ENCODE data around the gene PIM3. TPM values are rescaled to one million over a fixed set of nuclear protein-coding genes. Genes with fewer than 3 reads are reported as not detected.

Gene PIM3
- total and polyA plus RNA-seq, 2 of the 8 experiments (the other 6 are each of a cell fraction or from before 2014, with no cell fraction given) = 22.6 to 30.0 TPM

DNA sequence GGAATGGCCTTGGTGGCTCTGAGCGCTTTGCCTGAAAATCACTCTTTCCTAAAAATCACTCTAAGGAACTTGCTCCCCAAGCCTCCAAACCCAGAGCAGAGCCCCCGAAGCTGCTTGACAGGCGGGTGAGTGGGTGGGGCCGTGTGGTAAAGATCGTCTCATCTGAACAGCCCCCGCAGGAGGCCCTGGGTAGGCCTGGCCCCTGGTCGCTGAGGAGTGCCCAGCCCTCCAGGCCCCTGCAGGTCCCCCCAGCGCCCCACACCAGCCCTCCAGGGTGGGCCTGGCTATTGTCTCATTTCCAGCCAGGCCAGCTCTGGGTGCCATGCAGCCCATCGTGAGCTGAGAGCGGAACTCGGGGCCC lies 17.2 kb upstream of the PIM3 start:
- FAIRE-seq (no peak), DNase-seq (ENCODE audit: low read depth in 1 of 2, low spot score in 2 of 2) (no peak)
- 87% methylated on average over 7 of the region's 11 CpGs; no CpG with 5 or more reads in 1 of the 2 experiments for WGBS, 2 experiments (ENCODE audit: extremely low coverage in 1 of 2, insufficient coverage in 1 of 2, insufficient read length in 1 of 2, insufficient replicate concordance in 2 of 2, low coverage in 1 of 2, low lambda C conversion rate in 2 of 2, missing lambda C conversion rate in 1 of 2)
- H2BK20ac ChIP-seq (ENCODE audit: low read length) = no peak overlapping the region
- H3K4me1 ChIP-seq (replicated peaks in 1 of 4; ENCODE audit: control insufficient read depth in 3 of 4, insufficient read depth in 4 of 4, low read length in 3 of 4) = peaks cover 0 to 15% (median 10%) of the 10 kb centered on the region in 4 experiments; a peak in 5 of 7 replicates
- H2BK5ac ChIP-seq (ENCODE audit: low read depth, low read length) = no peak overlapping the region
- CTCF ChIA-PET (ENCODE audit: partially characterized antibody) = interaction anchor here (0.9 kb wide), 2 partner anchors 13 to 50 kb away, joined by 3 to 5 read pairs; no protein-coding TSS in a partner anchor
- no peak overlapping the region for H2BK120ac ChIP-seq (replicated peaks; ENCODE audit: low read depth, low read length)
- H3K79me1 ChIP-seq (ENCODE audit: low read depth, low read length) = no peaks in the 10 kb centered on the region
- H3K23ac ChIP-seq (ENCODE audit: insufficient read length) = no peak overlapping the region
- H3K56ac ChIP-seq (replicated peaks; ENCODE audit: insufficient read length, low read depth, low read length) = no peak overlapping the region
- H3K4me2 ChIP-seq (ENCODE audit: insufficient read depth in 1 of 2, low read depth in 2 of 2, low read length in 2 of 2) = no peak overlapping the region
- no peak overlapping the region for H3K4ac ChIP-seq (replicated peaks; ENCODE audit: insufficient read length, low read depth, low read length)
- no peak overlapping the region for H4K91ac ChIP-seq (replicated peaks; ENCODE audit: insufficient read length, low read length)
- no peaks in the 10 kb centered on the region; a peak in 1 of 7 replicates for H3K27me3 ChIP-seq (replicated peaks in 1 of 4; ENCODE audit: control insufficient read depth in 3 of 4, extremely low read depth in 1 of 4, insufficient read depth in 3 of 4, low read length in 3 of 4)
- no peak overlapping the region for H3K27ac ChIP-seq (ENCODE audit: low read depth, low read length)
- H3K4me3 ChIP-seq (ENCODE audit: extremely low read depth in 1 of 4, insufficient read depth in 2 of 4, low read depth in 3 of 4, low read length in 4 of 4) = no peak overlapping the region
- H2AK5ac ChIP-seq (ENCODE audit: low read depth, low read length) = no peak overlapping the region
- H4K8ac ChIP-seq (ENCODE audit: extremely low read depth, insufficient read depth, low read length) = no peak overlapping the region
- H4K5ac ChIP-seq (ENCODE audit: insufficient read length, low read depth, low read length) = no peak overlapping the region
- POLR2A ChIA-PET (ENCODE audit: partially characterized antibody) = interaction anchor here (0.9 to 1.3 kb wide), 2 partner anchors 12 kb away, joined by 3 to 4 read pairs; no protein-coding TSS in a partner anchor
- no peaks in the 10 kb centered on the region for H3K36me3 ChIP-seq (ENCODE audit: control insufficient read depth in 2 of 4, insufficient read depth in 4 of 4, low read length in 3 of 4)
- no peak overlapping the region for H3K18ac ChIP-seq (ENCODE audit: extremely low read depth, low read length)
- peaks cover 3% of the 10 kb centered on the region; the same call in 1 of the 2 replicates for H3K23me2 ChIP-seq (ENCODE audit: low read depth, low read length)
- no peaks in the 10 kb centered on the region for H3K79me2 ChIP-seq (ENCODE audit: control insufficient read depth in 1 of 2, insufficient read depth in 2 of 2, low read length in 2 of 2)
- no peaks in the 10 kb centered on the region for H3K9me3 ChIP-seq (ENCODE audit: insufficient read depth in 2 of 2, low read depth in 1 of 2, low read length in 1 of 2)
- TF ChIP-seq KDM5A (IDR thresholded peaks at IDR 0.05; ENCODE audit: low read length) (no peak), FOSL1 (IDR thresholded peaks at IDR 0.05; ENCODE audit: insufficient read depth, low read depth, low read length) (no peak), YY1 (IDR thresholded peaks at IDR 0.05; ENCODE audit: low read depth, low read length) (no peak), KDM4A (IDR thresholded peaks at IDR 0.05; ENCODE audit: low read depth, low read length, severe bottlenecking) (no peak), TEAD4 (IDR thresholded peaks at IDR 0.05; ENCODE audit: low read depth, low read length) (no peak), MAFK (IDR thresholded peaks at IDR 0.05; ENCODE audit: low read depth, low read length) (no peak)
- H2BK15ac ChIP-seq (ENCODE audit: low read length) = no peak overlapping the region
- H2BK12ac ChIP-seq (ENCODE audit: low read depth, low read length) = 0 out of 2 replicates have a peak overlapping the region, but pooled peaks have one; percentile 63
- H2AFZ ChIP-seq (ENCODE audit: low read length) = no peak overlapping the region
- H3K9ac ChIP-seq (replicated peaks in 1 of 4; ENCODE audit: extremely low read depth in 1 of 4, low read depth in 3 of 4, low read length in 3 of 4) = no peak overlapping the region
- H3K14ac ChIP-seq (ENCODE audit: insufficient read length) = no peak overlapping the region
- H4K20me1 ChIP-seq (replicated peaks in 1 of 2; ENCODE audit: control insufficient read depth in 1 of 2, insufficient read depth in 2 of 2, low read length in 2 of 2) = peaks cover 0 to 2% of the 10 kb centered on the region in 2 experiments

Data from H1 (cell line).